NB4 (cell line): ENCODE measurements around the gene USP37.

Source experiments
- POLR2A ChIP-seq: IDR thresholded peaks from 2 replicates; pipeline ENCODE4 v1.6.1; 2011; ENCODE audit warnings: mild to moderate bottlenecking; ENCODE audit not compliant: insufficient read length; ENCODE audit errors: extremely low read depth
- TF ChIP-seq, protein P1 (sequence below): IDR thresholded peaks from one replicate; pipeline ENCODE4 v1.5.1; 2012; ENCODE audit warnings: low read depth, low read length

DNA sequence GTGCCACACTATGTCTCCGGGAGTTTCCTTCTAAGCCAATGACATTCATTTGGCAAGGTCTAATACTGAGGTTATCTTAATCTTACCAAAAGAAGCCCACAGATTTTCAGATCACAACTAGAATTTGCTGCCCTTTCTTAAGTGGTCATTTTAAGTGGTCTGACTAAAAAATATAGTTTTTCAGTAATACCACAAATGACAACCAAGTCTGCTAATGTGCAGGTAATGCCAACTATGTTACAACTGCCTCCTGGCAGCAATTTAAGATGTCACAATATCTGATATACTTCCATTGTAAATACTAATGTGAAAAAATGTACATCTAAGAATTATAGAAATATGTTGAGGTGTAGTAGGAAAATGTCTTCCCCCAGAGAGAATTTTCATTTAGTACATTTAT lies 49.3 kb downstream of the USP37 start:
- TF ChIP-seq, protein P1, sequence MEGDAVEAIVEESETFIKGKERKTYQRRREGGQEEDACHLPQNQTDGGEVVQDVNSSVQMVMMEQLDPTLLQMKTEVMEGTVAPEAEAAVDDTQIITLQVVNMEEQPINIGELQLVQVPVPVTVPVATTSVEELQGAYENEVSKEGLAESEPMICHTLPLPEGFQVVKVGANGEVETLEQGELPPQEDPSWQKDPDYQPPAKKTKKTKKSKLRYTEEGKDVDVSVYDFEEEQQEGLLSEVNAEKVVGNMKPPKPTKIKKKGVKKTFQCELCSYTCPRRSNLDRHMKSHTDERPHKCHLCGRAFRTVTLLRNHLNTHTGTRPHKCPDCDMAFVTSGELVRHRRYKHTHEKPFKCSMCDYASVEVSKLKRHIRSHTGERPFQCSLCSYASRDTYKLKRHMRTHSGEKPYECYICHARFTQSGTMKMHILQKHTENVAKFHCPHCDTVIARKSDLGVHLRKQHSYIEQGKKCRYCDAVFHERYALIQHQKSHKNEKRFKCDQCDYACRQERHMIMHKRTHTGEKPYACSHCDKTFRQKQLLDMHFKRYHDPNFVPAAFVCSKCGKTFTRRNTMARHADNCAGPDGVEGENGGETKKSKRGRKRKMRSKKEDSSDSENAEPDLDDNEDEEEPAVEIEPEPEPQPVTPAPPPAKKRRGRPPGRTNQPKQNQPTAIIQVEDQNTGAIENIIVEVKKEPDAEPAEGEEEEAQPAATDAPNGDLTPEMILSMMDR, result no peak
- TF ChIP-seq POLR2A, result no peak
